KMS-11 (cell line): ENCODE results near the gene AIFM3.

Source experiments
- H2AFZ ChIP-seq: fragments of 200-600 bp; sonication (generic); 2 replicates; pipeline ENCODE4 v1.6.1; 2016; ENCODE audit warnings: antibody characterized with exemption, mixed run types, low read depth
- H3K27ac ChIP-seq: fragments of 200-600 bp; sonication (generic); 2 replicates; pipeline ENCODE4 v1.6.1; 2016; ENCODE audit warnings: mild to moderate bottlenecking, mixed run types
- H3K27me3 ChIP-seq: fragments of 200-600 bp; sonication (generic); 2 replicates; pipeline ENCODE4 v1.6.1; 2017; ENCODE audit warnings: mild to moderate bottlenecking, low read depth, mixed run types, moderate library complexity; ENCODE audit not compliant: insufficient read depth
- H3K36me3 ChIP-seq: fragments of 200-600 bp; sonication (generic); 2 replicates; pipeline ENCODE4 v1.6.1; 2017; ENCODE audit warnings: mild to moderate bottlenecking, mixed run types; ENCODE audit not compliant: insufficient read depth
- H3K4me1 ChIP-seq: fragments of 200-600 bp; sonication (generic); 2 replicates; pipeline ENCODE4 v1.6.1; 2016; ENCODE audit warnings: mild to moderate bottlenecking, low read depth, mixed run types; ENCODE audit not compliant: poor library complexity, severe bottlenecking
- H3K4me2 ChIP-seq: fragments of 200-600 bp; sonication (generic); 2 replicates; pipeline ENCODE4 v1.7.0; 2016; ENCODE audit warnings: mild to moderate bottlenecking, mixed run types
- H3K4me3 ChIP-seq: fragments of 200-600 bp; sonication (generic); IDR thresholded peaks from 2 replicates; pipeline ENCODE4 v1.6.1; 2017; ENCODE audit warnings: low read depth, low read length, mixed read lengths; ENCODE audit not compliant: insufficient read depth
- H3K79me2 ChIP-seq: fragments of 200-600 bp; sonication (generic); 2 replicates; pipeline ENCODE4 v1.6.1; 2016; ENCODE audit warnings: low read depth, mixed run types; ENCODE audit not compliant: insufficient read depth
- H3K9ac ChIP-seq: fragments of 200-600 bp; sonication (generic); 2 replicates; pipeline ENCODE4 v1.6.1; 2016; ENCODE audit warnings: mild to moderate bottlenecking, mixed run types
- H4K20me1 ChIP-seq: fragments of 200-600 bp; sonication (generic); 2 replicates; pipeline ENCODE4 v1.6.1; 2016; ENCODE audit warnings: mild to moderate bottlenecking, mixed run types; ENCODE audit not compliant: insufficient read depth
- TF ChIP-seq, protein P1 (sequence below): fragments of 200-600 bp; sonication (generic); conservative IDR thresholded peaks from 2 replicates; pipeline ENCODE4 v1.6.1; 2017; ENCODE audit warnings: low read depth, mild to moderate bottlenecking, antibody characterized with exemption, low read length, moderate library complexity, mixed read lengths

AIFM3 gene

DNA sequence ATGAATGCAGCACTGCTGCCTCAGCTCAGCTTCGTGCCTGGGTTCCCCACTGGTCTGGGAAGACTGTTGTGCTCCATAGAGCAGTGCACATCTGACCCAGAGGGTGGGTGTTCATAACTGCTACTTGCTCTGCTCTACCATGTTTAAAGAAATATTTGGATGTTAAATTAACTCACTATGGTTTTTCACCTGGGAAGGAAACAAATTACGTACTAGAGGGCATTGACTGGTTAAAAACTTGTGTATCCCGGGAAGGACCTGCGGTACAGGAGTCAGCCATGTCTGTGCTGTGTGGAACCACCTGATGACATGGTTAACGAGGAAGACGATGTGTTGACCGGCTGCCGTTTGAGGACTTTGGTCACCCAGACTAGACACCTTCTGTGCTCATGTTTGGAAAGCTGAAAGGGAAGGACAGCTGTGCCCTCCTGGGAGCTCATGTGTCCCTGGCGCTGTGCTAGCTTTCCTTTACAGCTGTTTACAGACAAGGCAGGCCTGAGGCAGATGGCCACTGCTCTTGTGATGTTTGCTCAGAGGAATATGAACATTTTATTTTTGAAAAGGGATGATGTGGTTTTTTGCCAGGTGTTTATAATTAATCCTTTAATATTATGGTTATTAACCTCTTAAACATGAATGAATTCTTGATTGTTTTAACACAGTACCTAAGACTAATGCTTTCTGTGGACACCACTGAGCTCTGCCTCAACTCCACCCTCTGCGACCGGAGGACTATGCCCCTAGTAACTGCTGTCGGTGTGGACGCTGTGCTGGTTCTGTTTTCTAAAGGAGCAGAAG, 14.3 kb upstream of the AIFM3 start:
- no peak overlapping the region for H3K9ac ChIP-seq
- H3K79me2 ChIP-seq = peaks cover 30% of the 10 kb centered on the region
- no peaks in the 10 kb centered on the region; the same call in 1 of the 2 replicates for H4K20me1 ChIP-seq
- H3K4me3 ChIP-seq = no peak overlapping the region
- H3K36me3 ChIP-seq = no peaks in the 10 kb centered on the region; the same call in 1 of the 2 replicates
- no peaks in the 10 kb centered on the region for H3K27me3 ChIP-seq
- TF ChIP-seq, protein P1, sequence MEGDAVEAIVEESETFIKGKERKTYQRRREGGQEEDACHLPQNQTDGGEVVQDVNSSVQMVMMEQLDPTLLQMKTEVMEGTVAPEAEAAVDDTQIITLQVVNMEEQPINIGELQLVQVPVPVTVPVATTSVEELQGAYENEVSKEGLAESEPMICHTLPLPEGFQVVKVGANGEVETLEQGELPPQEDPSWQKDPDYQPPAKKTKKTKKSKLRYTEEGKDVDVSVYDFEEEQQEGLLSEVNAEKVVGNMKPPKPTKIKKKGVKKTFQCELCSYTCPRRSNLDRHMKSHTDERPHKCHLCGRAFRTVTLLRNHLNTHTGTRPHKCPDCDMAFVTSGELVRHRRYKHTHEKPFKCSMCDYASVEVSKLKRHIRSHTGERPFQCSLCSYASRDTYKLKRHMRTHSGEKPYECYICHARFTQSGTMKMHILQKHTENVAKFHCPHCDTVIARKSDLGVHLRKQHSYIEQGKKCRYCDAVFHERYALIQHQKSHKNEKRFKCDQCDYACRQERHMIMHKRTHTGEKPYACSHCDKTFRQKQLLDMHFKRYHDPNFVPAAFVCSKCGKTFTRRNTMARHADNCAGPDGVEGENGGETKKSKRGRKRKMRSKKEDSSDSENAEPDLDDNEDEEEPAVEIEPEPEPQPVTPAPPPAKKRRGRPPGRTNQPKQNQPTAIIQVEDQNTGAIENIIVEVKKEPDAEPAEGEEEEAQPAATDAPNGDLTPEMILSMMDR = no peak
- H3K27ac ChIP-seq = no peak overlapping the region
- H3K4me2 ChIP-seq = no peak overlapping the region
- H3K4me1 ChIP-seq = no peaks in the 10 kb centered on the region
- no peak overlapping the region for H2AFZ ChIP-seq

DNA sequence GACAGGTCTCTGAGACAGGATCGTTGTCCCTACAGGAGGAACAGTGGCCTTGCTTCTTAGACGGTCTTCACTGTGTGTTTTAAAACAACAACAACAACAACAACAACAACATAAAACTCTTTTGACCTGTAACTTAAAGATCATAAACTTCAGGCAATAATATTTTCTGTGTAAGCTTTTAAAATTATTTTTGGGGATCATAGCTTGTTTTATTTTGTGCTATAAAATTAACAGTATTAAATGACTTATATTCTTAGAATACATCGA, 13.8 kb upstream of the AIFM3 start:
- no peak overlapping the region for H3K4me2 ChIP-seq
- H3K9ac ChIP-seq = no peak overlapping the region
- TF ChIP-seq, protein P1 = no peak
- H2AFZ ChIP-seq = no peak overlapping the region
- no peaks in the 10 kb centered on the region for H3K27me3 ChIP-seq
- peaks cover 25% of the 10 kb centered on the region for H3K79me2 ChIP-seq
- H3K36me3 ChIP-seq = no peaks in the 10 kb centered on the region; the same call in 1 of the 2 replicates
- H3K27ac ChIP-seq = no peak overlapping the region
- H4K20me1 ChIP-seq = no peaks in the 10 kb centered on the region; the same call in 1 of the 2 replicates
- no peaks in the 10 kb centered on the region for H3K4me1 ChIP-seq
- H3K4me3 ChIP-seq = no peak overlapping the region

DNA sequence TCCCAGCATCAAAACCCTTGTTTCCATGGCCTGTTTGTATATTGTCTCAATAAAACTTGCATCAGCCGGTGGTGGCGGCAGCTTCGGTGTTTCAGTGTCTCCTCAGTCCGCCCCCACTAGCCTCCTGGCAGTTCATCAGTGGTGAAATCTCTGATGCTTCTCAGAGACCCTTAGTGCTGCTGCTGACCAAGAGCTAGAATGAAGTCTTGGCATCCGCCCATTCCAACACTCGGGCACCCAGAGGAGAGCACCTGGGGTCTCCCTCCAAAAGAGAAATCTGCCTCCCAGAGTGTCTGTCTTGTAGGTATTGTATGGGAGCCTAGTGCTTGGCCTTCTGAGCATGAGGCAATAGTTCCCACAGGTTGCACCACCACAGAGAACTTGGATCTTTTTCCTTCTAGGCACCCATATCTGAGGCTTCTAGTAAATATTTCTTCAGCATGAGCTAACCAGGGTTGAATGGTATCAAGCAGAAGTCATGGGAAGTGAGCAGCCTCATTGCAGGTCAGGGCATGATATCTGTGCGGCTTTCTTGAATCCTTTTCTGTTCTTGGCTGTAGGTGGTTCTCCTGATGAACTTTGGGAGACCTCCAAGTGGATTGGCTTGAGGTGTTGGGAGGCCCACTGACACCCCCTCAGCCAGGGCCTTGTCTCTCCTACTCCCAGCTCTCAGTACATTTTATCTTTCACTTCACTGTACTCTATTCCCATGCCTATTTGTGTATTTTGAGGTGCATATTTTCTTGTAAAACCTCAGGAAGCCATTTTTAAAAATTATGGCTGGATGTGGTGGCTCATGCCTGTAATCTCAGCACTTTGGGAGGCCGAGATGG, 13.2 kb upstream of the AIFM3 start:
- H3K36me3 ChIP-seq = no peaks in the 10 kb centered on the region; the same call in 1 of the 2 replicates
- H4K20me1 ChIP-seq = no peaks in the 10 kb centered on the region; the same call in 1 of the 2 replicates
- H3K79me2 ChIP-seq = peaks cover 18% of the 10 kb centered on the region; the same call in 1 of the 2 replicates
- no peak overlapping the region for H3K27ac ChIP-seq
- H2AFZ ChIP-seq = no peak overlapping the region
- no peak overlapping the region for H3K4me3 ChIP-seq
- H3K27me3 ChIP-seq = no peaks in the 10 kb centered on the region
- TF ChIP-seq, protein P1 = no peak
- H3K4me1 ChIP-seq = no peaks in the 10 kb centered on the region
- no peak overlapping the region for H3K9ac ChIP-seq
- H3K4me2 ChIP-seq = no peak overlapping the region

DNA sequence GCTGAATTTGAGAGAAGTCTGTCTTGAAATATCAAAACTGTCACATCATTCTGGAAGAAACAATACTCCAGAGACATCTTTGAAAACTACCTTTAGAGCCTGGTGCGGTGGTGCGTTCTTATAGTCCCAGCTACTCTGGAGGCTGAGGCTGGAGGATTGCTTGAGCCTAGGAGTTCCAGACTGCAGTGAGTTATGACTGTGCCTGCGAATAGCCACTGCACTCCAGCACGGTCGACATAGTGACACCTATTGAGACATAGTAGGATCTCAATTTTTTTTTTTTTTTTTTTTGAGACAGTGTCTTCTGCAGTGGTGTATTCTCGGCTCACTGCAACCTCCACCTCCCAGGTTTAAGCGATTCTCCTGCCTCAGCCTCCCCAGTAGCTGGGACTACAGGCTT, 11.5 kb upstream of the AIFM3 start:
- Histone ChIP-seq H3K36me3 (no peaks in the 10 kb centered on the region; the same call in 1 of the 2 replicates), H4K20me1 (no peaks in the 10 kb centered on the region; the same call in 1 of the 2 replicates), H3K4me2 (no peak overlapping the region), H3K9ac (no peak overlapping the region), H3K4me1 (no peaks in the 10 kb centered on the region), H3K27me3 (no peaks in the 10 kb centered on the region), H3K27ac (no peak overlapping the region), H3K4me3 (no peak overlapping the region), H3K79me2 (peaks cover 4% of the 10 kb centered on the region; the same call in 1 of the 2 replicates), H2AFZ (no peak overlapping the region)
- TF ChIP-seq, protein P1 = no peak
